Psoas muscle (tissue), 8 donors: ENCODE measurements around the gene UBE2D2. TPM values are rescaled to one million over a fixed set of nuclear protein-coding genes. Genes with fewer than 3 reads are reported as not detected.
A peak's percentile ranks its signal among the peaks of the same experiment; 100 is the strongest.

Source experiments
- ATAC-seq, 4 donors: fragments of 200-7000 bp; cut with Tn5 transposase; one replicate each; pipeline ENCODE4 v1.9.1; 2020; ENCODE audit warnings: moderate library complexity in 3 of 4, mild to moderate bottlenecking in 2 of 4
- DNase-seq, 2 donors: peaks; one replicate each; pipeline ENCODE4 v3.0.0-alpha.2; 2020
- H3K27ac ChIP-seq: fragments of 200-600 bp; one replicate; pipeline ENCODE4 v1.8.0; 2022
- H3K27me3 ChIP-seq, 3 donors: fragments of 200-600 bp in 1 of 3; one replicate each; pipeline versions ENCODE4 v1.6.1 to v1.8.0; 2013 to 2022; ENCODE audit warnings: low read length in 2 of 3, mild to moderate bottlenecking in 2 of 3, moderate library complexity in 1 of 3; ENCODE audit not compliant: insufficient read depth in 3 of 3
- H3K36me3 ChIP-seq, 2 donors: fragments of 200-600 bp in 1 of 2; one replicate each; pipeline versions ENCODE4 v1.6.1 to v1.8.0; 2013 to 2022; ENCODE audit warnings: low read depth in 1 of 2, mild to moderate bottlenecking in 1 of 2, moderate library complexity in 1 of 2; ENCODE audit not compliant: insufficient read depth in 1 of 2
- H3K4me1 ChIP-seq: fragments of 200-600 bp; one replicate; pipeline ENCODE4 v1.8.0; 2022
- H3K4me3 ChIP-seq: fragments of 200-600 bp; one replicate; pipeline ENCODE4 v1.8.0; 2022; ENCODE audit warnings: mild to moderate bottlenecking
- H3K9me3 ChIP-seq: fragments of 200-600 bp; one replicate; pipeline ENCODE4 v1.8.0; 2022
- CTCF ChIP-seq: fragments of 200-600 bp; IDR thresholded peaks from one replicate; pipeline ENCODE4 v1.8.0; 2022; ENCODE audit warnings: antibody characterized with exemption
- WGBS, 3 donors: extraction: QIAGEN DNeasy Blood & Tissue Kit; methylation state at CpG; one replicate each; pipeline versions ENCODE4 v1.1.6 to v1.1.7; 2013; 5-methylcytosine and 5-hydroxymethylcytosine counted together
- intact Hi-C, 2 donors: fragments of 100-400 bp; cut with DNase I; formaldehyde crosslinking; loops; one replicate each; pipeline versions ENCODE4 v1.11.0 to v1.14.2; 2022
- polyA plus RNA-seq, 3 donors: library from polyadenylated mRNA; stranded (reverse); fragments of 200-250 nt; gene quantifications; one replicate each; pipeline ENCODE4 v1.2.3, GENCODE V29; 2013
- total RNA-seq, 4 donors: library from RNA; stranded (reverse); fragmentation: NEBNext Ultra II Directional in 2 of 4; extraction: Animal tissue kit (Norgen Biotek cat#: 25700) in 2 of 4; gene quantifications; one replicate each; pipeline versions ENCODE4 v1.2.1 to v1.2.4, GENCODE V29; 2021 to 2023
- donor health status: healthy with polysubstance abuse.
- donor health status: DM: no; HTN: no; CAD: no; lungs with moderate emphysema.
- donor health status: Bipolar disorder and iron deficiency.
- donor health status: healthy.
- donor health status: DM: yes; HTN: yes; CAD: no.
- donor health status: DM: no; HTN: no; CAD: no.
- donor health status: DM: no; HTN: no; CAD: no.
- donor health status: DM: yes; HTN: yes; CAD: no.

The UBE2D2 gene
- total and polyA plus RNA-seq, 7 donors: 107 to 243 (median 163) TPM

GRCh38 chr5:139635606-139636206 lies 74.6 kb downstream of the UBE2D2 start:
- H3K4me1 ChIP-seq: peaks cover 43% of the 10 kb centered on the region
- TF ChIP-seq CTCF: peak; percentile 54
- no peaks in the 10 kb centered on the region for H3K27me3 ChIP-seq
- DNase-seq (peak; percentile 84 to 90), ATAC-seq (peak in 3 of 4 donors; percentile 15 to 27 (median 15))
- no peaks in the 10 kb centered on the region for H3K9me3 ChIP-seq
- H3K36me3 ChIP-seq: peaks cover 0 to 5% of the 10 kb centered on the region in 2 donors
- intact Hi-C loops: loop anchor here (2.0 to 10.0 kb wide), 4 partner anchors 15 to 329 kb away; no protein-coding TSS in a partner anchor
- H3K27ac ChIP-seq: peak overlapping the region; percentile 96
- H3K4me3 ChIP-seq: no peak overlapping the region

- Histone ChIP-seq H3K27me3 (no peaks in the 10 kb centered on the region), H3K36me3 (peaks cover 0 to 5% of the 10 kb centered on the region in 2 donors), H3K9me3 (no peaks in the 10 kb centered on the region), H3K27ac (peak overlapping the region; percentile 96), H3K4me1 (peaks cover 49% of the 10 kb centered on the region), H3K4me3 (peak overlapping the region; percentile 64)
- intact Hi-C loops: loop anchor here in 1 of 2 donors (10.0 kb wide), 2 partner anchors 209 to 329 kb away; no protein-coding TSS in a partner anchor
- no peak for TF ChIP-seq CTCF
- WGBS, 3 donors: 46 to 67% (median 49%) methylated on average over 2 of the region's 2 CpGs
- ATAC-seq (no peak), DNase-seq (no peak)
These were observed 75.2 kb downstream of the UBE2D2 start for GRCh38 chr5:139636207-139636792.

GRCh38 chr5:139636975-139637408 lies 75.9 kb downstream of the UBE2D2 start:
- H3K36me3 ChIP-seq: peaks cover 0 to 5% of the 10 kb centered on the region in 2 donors
- intact Hi-C loops: loop anchor here in 1 of 2 donors (1.0 to 10.0 kb wide), 3 partner anchors 11 to 328 kb away; partner anchors contain the start of gene CXXC5
- ATAC-seq (peak in 1 of 4 donors; percentile 7), DNase-seq (no peak)
- H3K4me1 ChIP-seq: peaks cover 55% of the 10 kb centered on the region
- no peaks in the 10 kb centered on the region for H3K9me3 ChIP-seq
- peak overlapping the region; percentile 64 for H3K4me3 ChIP-seq
- no peaks in the 10 kb centered on the region for H3K27me3 ChIP-seq
- WGBS, 3 donors: 0 to 1% (median 1%) methylated on average over 6 of the region's 6 CpGs
- no peak for TF ChIP-seq CTCF
- peak overlapping the region; percentile 96 for H3K27ac ChIP-seq

GRCh38 chr5:139637438-139638089 lies 76.4 kb downstream of the UBE2D2 start:
- Histone ChIP-seq H3K27ac (peak overlapping the region; percentile 96), H3K4me3 (peak overlapping the region; percentile 64), H3K27me3 (no peaks in the 10 kb centered on the region), H3K4me1 (peaks cover 60% of the 10 kb centered on the region), H3K36me3 (peaks cover 0 to 2% of the 10 kb centered on the region in 2 donors), H3K9me3 (no peaks in the 10 kb centered on the region)
- DNase-seq (peak; percentile 89 to 94), ATAC-seq (peak; percentile 69 to 74 (median 72))
- peak; percentile 23 for TF ChIP-seq CTCF
- WGBS, 3 donors: 1% methylated on average over 37 to 62 of the region's 62 CpGs
- intact Hi-C loops: loop anchor here in 1 of 2 donors (1.0 to 10.0 kb wide), 3 partner anchors 11 to 327 kb away; partner anchors contain the start of gene CXXC5
